T1000 (cell line): ENCODE results near the gene BICC1.

Experiments
- DNase-seq: peaks from one replicate; lab custom pipeline; 2025; ENCODE audit warnings: mixed read lengths; lab: John Stamatoyannopoulos, UW

BICC1 gene

DNA sequence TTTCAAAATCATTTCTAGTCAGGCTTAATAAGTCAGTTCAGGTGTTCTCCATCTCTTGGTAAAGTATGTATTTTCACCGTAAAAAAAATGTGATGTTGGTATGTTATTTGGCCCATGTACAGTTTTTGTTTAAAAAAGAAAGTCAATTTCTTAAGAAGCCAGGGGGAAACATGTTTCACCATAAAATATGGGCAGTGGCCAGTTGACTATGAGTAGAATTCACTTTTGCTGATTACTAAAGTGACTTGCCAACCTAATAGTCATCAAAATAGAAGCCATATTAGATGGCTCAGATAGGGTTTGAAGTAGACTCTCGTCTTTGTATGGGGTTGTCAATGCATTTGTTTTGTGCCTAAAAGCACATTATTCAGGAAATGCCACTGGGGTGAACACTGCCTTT lies 266.3 kb downstream of the BICC1 start:
- DNase-seq: no peak

DNA sequence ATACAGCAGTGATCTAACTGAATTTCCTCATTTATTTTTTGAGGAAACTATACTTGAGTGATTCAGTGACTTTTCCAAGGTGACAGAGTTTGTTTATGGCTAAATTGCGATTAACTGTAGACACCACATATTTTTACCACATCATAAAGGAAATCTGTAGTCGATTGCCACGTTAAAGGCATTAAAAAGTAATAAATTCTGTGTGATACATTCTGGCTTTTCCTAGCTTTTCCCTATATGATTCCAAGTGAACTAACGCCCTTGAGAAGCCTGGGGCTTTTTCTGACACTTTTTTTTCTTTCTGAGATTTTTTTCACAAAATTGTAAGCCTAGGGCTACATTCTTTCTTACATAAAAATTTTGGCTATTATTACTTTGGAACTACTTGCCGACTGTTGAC lies 266.9 kb downstream of the BICC1 start:
- DNase-seq: no peak

DNA sequence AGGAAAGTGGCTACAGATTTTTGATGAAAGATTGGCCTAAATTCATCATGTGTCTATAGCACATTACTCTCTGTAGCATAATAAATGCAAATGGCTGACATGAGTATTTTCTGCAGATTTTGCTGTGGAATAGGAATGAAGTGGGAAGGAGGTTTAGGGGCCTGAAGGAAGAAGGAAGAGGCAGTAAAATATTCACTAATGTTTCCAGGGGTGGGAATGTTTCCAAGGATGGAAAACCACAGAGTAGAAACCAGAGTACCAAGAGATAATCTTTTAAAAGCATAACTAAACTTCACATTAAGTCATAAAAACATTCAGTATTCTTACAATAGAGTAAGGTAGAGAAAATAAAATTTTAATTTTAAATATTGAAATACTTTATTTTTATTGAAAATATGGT lies 267.8 kb downstream of the BICC1 start:
- no peak for DNase-seq

DNA sequence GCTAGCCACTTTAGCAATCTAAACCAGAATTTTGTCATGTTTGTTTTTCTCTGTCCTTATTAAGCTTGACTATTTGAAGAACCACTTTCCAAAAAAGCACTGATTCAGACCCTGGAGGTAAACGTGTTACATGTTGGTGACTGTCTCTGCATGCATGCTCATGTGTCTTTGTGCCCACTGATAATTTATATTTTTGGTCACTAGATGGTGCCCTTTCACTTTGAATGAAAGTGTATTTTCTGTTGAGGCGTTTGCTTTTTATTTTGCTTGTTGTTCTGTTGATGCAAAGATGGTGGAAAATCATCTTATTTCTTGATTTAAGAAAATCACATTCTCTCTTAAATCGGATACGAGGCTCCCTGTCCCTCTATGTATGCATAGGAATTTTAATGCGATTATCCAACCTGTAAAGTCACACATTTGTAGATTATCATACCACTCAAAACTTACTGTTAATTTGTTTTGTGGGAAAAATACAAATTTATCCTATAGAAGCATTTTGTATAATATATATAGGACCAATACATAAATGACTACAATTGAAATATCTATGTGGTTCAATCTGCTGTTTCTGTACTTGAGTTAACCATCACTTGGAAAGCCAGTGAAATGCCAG lies 269.3 kb downstream of the BICC1 start:
- no peak for DNase-seq

DNA sequence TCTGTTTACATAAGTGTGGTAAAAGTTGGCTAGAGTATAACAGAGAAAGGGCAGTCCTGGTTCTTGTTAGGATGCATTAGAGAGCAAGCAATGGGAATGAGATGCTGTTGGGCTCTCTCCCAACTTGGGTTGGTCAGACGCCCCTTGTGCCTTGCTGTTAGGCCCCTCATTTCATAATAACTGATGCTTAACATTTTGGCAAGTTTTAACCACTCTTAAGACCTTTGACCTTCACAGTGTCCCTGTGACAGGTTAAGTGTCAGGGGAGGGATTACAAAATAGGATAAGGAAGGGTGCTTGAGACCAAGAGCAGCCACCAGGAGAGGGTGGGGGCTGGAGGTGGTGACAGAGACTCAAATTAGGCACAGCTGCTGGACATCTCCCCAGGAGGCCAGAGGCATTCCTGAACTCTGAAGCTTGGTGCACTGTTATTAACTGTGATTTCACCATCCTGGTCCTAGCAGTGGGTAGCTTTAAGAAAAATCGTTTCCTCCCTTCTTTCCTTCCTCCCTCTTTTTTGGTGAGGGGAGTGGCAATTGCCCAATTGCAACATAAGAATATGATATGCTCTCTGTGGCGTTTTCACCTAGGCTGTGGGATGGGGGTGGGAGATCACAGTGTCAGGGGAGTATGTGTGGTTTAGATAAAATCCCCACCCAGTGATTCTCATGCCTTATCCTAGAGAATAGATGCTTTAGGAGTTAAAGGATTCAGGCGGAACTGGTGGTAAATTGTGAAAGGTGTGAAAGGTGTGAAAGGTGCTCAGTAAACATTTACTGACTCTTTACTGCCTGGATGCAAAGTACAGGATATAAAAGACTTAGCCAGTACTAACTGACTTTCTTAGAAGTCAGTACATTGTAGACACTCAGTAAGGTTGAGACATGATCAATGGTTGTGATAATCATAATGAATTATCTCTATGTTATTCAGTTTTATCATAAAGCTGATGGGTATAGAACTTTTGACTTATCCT lies 270.5 kb downstream of the BICC1 start:
- no peak for DNase-seq

DNA sequence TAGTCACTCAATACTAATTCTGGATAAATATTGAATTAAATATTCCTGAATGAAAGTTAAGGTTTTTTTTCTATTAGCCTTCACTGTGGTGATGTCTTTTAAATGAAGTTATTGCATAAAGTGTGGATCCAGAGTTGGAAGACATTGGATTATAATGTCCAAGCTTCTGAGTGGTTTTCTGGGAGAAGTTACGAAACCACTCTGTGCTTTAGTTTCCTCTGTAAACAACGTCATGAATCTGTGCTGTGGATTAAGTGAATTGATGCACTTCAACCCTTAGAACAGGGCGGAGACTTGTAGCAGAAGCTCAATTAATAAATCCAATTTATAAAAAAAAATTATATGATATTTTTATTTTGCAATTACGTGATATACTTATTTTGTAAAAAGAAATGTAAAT lies 271.7 kb downstream of the BICC1 start:
- no peak for DNase-seq

DNA sequence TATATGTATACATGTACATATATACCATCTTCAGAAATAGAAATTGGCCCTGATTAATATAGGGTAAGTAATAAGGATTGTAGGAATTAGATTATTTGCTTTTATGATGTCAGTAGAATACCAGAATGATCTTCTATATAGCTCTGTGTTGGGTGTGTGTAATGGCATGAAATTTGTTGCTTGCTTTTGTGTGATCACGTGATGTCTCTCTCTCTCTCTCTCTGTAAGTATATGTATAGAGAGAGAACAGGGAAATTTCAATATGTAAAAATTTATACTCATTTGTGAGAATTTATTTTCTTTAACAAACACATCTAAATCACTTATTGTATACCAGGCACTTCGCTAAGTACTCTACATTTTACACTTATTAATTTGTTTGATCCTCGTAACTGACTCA lies 272.7 kb downstream of the BICC1 start:
- no peak for DNase-seq

DNA sequence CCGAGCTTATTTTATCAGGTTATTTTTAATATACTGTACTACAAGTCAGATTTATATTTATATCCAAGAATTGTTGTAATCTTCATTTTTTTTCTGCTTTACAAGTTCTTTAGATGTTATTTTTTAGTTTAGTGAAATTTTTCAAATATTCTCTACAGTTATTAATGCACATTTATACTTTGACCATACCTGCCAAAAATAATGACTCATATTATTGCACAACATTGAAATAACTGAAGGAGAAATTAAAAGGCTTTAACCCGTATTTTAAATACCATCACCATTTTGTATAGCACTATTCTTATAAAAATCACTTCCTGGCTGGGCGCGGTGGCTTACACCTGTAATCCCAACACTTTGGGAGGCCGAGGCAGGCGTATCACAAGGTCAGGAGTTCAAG lies 278.5 kb downstream of the BICC1 start:
- no peak for DNase-seq

DNA sequence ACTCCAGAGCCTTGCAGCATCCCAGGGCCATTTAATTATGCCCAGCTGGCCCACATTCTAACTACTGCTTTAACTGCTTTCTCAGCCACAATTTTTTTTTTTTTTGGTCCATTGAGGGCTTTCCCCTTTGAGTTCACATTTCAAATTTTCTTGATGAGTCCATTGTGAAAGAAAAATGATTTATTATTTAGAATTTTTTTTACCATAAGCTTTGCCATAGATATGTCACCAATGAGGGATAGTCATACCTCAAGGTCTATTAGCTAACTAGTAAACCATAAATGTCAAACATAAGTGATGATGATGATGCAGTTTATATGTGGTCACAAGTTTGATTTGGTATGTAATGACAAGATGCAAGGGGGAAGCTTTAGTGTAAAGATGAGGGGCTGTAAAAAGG lies 282.9 kb downstream of the BICC1 start:
- DNase-seq: no peak

DNA sequence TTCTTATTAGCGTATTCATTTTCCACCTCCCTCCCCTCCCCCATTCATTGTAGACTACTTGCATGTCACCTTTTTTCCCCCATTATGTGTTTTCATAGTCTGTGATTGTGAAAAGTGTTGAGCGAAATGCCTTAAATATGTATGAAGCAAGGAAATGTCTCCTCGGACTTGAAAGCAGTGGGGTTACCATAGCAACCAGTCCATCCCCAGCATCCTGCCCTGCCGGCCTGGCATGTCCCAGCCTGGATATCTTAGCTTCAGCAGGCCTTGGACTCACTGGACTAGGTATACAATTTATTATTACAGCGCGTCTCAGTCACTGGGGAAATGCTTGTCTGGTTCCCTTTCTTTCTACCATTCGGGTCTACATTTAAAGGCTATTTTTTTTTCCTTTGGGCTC lies 283.6 kb downstream of the BICC1 start:
- no peak for DNase-seq

DNA sequence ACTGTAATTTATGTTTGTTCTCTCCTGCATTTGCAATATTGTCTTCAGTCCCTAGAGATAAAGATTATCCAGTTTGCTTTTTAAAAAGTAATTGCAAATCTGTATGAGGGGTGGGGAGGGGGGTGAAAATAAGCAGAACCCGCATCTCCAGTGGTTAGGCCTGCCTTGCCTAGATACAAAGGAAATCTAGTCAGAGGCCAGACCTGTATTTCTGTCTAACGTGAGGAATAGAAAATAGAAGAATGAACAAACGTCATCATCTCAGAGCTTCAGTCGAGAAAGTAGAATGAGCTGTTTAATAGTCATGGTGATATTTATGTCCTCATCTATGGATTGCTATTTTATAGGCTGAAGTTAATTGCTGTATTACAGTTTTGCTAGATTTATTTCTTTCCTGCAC lies 284.2 kb downstream of the BICC1 start:
- no peak for DNase-seq

DNA sequence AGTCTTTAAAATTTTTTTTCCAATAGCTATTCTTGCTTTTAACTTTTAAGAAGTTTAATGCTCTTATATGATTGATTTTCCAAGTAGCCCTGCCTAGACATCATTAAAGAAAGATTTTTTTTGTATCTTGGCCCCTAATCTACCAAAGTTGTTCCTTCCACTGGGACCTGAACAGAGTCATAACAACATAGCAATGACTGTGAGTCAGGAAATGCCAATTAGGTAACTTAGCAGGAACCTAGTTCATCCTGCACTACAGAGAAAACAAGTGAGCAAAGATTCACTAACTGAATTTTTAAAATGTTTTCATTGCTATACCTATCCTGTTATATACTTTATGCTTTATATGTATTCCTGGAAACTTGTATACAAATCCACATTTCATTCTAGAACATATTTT lies 284.7 kb downstream of the BICC1 start:
- no peak for DNase-seq

DNA sequence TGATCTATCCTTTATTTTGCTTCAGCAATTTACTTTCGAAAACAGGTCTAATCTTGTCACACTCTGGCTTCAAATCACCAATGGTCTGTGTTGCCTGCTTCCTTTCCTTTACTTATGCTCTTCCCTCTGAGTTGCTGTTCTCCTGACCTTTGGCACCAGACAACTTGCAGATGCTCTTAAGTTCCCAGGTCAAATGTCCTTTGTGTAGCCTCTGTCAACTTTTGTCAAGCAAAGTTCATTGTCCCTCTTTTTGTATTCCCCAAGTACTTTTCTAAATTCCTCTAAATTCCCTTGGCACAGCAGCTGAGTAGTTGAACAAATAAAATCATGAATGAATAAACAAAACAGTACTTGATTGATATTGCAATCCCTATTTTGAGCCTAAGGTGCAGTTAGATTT lies 289.4 kb downstream of the BICC1 start:
- no peak for DNase-seq

DNA sequence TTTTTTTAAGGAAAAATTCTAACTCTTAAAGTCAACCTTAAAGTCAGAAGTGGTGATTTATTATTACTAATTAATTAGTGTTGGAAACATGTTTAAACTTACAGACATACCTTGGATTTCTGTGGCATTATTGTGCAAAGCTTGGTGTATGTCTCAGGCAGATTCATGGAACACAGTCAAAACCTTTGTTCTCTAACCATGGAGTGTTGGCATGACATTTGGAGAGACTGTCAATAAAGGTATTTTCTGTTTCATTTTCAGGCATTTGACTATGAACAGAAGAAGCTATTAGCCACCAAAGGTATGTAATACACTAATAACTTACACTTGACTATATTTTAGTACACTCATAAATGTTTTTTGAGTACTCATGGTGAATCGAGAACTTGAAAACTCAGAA lies 293.7 kb downstream of the BICC1 start:
- no peak for DNase-seq

DNA sequence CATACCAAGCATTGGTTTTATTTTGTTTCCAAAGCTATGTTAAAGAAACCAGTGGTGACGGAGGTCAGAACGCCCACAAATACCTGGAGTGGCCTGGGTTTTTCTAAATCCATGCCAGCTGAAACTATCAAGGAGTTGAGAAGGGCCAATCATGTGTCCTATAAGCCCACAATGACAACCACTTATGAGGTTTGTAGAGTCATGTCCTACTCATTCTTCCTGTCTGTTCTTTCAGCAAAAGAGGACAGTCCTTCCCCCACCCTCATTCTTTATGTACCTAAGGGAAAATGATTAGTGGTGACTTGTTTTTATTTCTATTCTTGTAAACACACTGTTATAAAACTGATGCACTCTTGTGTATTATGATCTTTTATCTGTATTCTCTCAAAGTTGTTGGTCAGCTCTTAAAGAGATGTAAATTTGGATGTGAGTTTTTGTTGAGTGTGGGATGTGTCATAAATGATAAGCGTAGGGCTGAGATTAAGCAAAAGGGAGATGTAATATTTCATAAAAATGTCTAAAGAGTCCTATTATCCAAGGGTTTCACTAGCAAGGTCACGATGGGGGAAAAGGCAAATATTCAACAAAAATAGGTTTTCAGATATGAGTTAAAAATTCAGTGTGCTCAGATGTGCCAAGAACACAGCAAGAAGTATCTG lies 294.4 kb downstream of the BICC1 start:
- DNase-seq: no peak

DNA sequence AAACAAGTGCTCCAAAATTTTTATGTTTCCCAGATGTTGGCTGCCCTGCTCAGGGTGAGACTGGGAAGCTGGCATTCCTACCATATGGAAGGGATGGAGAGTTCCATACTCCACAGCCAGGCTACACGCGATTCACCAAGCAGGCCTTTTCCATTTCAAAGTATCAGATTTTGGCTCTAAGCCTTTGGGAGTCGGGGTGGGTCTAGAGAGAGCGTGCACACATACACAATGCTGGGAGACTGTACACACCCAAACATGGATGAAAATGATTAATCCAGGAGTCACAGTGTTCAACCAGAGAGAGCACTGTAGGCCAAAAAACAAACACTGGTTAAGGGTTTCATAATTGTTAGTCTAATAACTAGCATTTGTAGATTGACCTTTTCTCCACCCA lies 295.0 kb downstream of the BICC1 start:
- no peak for DNase-seq

DNA sequence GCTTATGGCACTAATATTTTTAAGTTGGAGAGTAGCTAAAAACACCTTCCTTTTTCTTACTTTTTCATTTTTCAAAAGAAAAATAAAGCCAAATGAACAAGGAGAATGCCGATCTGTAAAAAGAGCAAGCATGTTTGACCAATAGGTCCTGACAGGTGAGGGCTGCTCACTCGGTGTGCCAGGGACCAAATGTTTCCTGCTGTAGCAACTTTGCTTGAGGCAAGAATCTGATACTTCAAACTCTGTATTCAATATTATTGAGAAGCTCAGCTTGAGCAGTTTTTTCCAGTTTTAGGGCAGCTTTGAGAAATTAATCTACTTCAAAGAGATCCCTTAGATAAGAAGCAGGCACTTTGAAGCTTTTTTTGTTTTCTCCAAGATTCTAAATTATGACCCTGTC lies 298.1 kb downstream of the BICC1 start:
- no peak for DNase-seq

DNA sequence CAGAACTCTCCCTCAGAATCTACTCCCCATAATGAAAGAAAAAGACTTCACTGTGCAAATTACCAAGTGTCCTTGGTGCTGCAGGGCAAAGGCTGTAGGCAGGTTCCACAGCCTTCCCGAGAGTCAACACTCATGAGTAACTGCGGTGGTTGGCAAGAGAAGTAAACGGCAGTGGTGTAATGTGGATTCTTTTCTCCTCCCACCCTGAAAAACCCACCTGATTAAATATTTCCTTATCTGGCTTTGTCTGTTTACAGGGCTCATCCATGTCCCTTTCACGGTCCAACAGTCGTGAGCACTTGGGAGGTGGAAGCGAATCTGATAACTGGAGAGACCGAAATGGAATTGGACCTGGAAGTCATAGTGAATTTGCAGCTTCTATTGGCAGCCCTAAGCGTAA lies 300.9 kb downstream of the BICC1 start:
- no peak for DNase-seq

DNA sequence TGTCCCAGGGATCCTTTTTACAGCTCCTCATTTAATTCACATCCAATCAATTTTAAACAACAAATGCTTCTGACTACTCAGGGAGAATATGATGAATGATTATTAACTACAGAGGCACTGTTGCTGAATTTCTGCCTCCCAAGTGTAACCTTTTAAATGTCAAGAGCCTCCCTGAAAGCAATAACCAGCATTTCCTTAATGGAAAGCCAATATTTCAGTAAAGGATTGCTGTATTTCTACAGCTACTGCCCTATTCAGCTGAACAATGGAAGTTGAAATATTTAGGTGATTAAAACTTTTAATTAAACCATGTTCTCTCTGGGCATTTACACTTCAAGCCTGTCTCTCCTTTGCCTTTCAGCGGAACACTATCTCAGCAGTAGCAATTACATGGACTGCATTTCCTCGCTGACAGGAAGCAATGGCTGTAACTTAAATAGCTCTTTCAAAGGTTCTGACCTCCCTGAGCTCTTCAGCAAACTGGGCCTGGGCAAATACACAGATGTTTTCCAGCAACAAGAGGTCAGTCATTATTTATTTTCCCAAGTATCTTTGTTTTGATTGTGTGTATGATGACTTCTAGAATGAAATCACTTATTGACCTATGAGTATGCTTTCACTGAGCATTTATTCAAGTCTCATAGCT lies 304.7 kb downstream of the BICC1 start:
- DNase-seq: no peak

DNA sequence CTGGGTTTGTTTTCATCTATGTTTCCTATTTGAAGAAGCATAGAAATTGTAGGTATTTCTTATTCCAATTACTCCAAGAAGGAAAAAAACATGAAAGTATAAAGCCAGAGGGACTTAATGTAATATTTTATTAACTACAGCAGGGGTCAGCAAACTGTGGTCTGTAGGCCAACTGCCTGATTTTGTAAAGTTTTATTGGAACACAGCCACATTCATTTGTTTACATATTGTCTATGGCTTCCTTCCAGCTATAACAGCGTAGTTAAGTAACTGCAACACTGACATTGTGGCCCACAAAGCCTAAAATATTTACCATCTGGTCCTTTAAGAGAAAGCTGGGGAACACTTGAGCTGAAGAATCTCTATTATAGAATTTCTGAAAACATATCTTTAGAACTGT lies 306.2 kb downstream of the BICC1 start:
- DNase-seq: no peak

DNA sequence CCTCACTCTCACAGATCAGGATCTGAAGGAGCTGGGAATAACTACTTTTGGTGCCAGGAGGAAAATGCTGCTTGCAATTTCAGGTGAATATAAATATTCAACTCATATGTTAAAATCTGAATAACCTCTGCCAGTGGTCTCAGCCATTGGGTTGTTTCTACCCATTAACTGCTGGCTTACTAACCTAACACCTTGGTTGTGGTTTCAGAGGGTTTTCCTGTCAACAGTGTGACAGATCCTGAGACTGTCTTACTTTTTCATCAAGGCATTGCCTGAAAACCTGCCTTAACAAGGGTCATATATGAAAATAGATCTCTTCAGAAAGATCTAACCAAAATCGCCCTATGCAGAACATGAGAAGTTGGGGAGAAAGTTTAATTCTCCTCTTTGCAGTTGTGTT lies 307.7 kb downstream of the BICC1 start:
- no peak for DNase-seq

DNA sequence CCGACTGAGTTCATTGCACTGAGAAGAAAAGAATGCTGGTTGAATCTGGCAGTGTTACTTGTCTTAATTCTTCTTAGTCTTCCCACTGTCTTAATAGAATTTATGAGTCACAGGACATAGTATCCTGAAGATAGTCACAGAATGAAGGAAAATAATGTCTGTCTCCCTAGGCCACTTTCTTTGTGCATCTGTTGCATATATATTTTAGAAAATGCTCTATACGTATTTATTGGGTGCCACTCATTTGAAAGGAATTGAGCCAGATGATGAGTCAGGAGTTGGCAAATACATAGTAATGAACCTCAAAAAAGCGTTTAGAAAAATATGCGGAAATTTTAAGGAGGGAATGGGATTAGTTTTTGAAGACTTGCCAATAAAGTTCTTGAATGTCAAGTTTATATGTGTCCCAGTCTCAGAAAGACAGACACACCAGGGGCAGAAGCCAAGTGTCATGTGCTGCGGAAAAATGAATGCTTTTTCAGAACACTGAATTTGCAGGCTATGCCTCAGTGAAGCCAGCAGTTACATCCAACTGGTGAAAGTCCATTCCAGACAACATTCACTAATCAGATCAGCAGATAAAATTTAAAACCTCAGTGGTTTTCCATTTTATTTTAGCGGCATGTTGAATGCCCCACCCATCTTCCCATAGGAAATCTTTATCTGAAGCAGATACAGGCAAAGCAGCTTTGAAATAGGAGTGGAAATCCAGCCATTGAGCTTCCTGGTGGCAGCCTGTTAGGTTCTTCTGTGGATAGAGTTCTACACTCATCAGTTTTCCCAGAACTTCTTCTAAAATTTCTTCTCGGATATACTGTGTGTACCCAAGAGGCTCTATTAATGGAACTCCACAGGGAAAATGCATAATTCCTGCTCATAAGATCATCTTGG lies 308.4 kb downstream of the BICC1 start:
- no peak for DNase-seq
